H9 (cell line): ENCODE results near the gene LARP4B. TPM values are rescaled to one million over a fixed set of nuclear protein-coding genes. Genes with fewer than 3 reads are reported as not detected.

ENCODE experiments used
- DNase-seq: peaks from one replicate; pipeline ENCODE4 v3.0.0-alpha.2; 2017
- H2AFZ ChIP-seq: one replicate; pipeline ENCODE4 v1.6.1; 2013; ENCODE audit warnings: mild to moderate bottlenecking, low read length, control low read depth, moderate library complexity
- H2AK5ac ChIP-seq: 2 replicates; pipeline ENCODE4 v1.6.1; 2013; ENCODE audit warnings: low read length, control low read depth, mixed read lengths; ENCODE audit not compliant: insufficient read length
- H2BK120ac ChIP-seq: one replicate; pipeline ENCODE4 v1.6.1; 2013; ENCODE audit warnings: low read depth, mild to moderate bottlenecking, low read length, control low read depth, inconsistent platforms; ENCODE audit not compliant: poor library complexity, severe bottlenecking
- H2BK12ac ChIP-seq: 2 replicates; pipeline ENCODE4 v1.6.1; 2013; ENCODE audit warnings: low read length, control low read depth, mixed read lengths, low read depth; ENCODE audit not compliant: insufficient read length
- H2BK15ac ChIP-seq: 2 replicates; pipeline ENCODE4 v1.6.1; 2013; ENCODE audit warnings: low read depth, low read length, control low read depth
- H2BK20ac ChIP-seq: one replicate; pipeline ENCODE4 v1.6.1; 2013; ENCODE audit warnings: low read depth, mild to moderate bottlenecking, low read length, control low read depth, inconsistent platforms; ENCODE audit not compliant: poor library complexity, severe bottlenecking
- H2BK5ac ChIP-seq: 2 replicates; pipeline ENCODE4 v1.6.1; 2013; ENCODE audit warnings: low read length, control low read depth, mixed read lengths; ENCODE audit not compliant: insufficient read length
- H3K14ac ChIP-seq: 2 replicates; pipeline ENCODE4 v1.6.1; 2013; ENCODE audit warnings: low read length, control low read depth; ENCODE audit not compliant: insufficient read depth
- H3K18ac ChIP-seq: 2 replicates; pipeline ENCODE4 v1.6.1; 2013; ENCODE audit warnings: low read depth, mild to moderate bottlenecking, mixed read lengths, low read length, control low read depth; ENCODE audit not compliant: insufficient read length
- H3K23ac ChIP-seq: 2 replicates; pipeline ENCODE4 v1.6.1; 2013; ENCODE audit warnings: low read length, control low read depth, mixed read lengths, low read depth; ENCODE audit not compliant: insufficient read length
- H3K23me2 ChIP-seq: 2 replicates; pipeline ENCODE4 v1.6.1; 2013; ENCODE audit warnings: low read depth, mild to moderate bottlenecking, mixed read lengths, low read length, control low read depth; ENCODE audit not compliant: insufficient read length, poor library complexity, severe bottlenecking
- H3K27ac ChIP-seq: 2 replicates; pipeline ENCODE4 v1.5.1; 2013; ENCODE audit warnings: low read length, control low read depth, mixed read lengths, low read depth; ENCODE audit not compliant: insufficient read length
- H3K27me3 ChIP-seq: 2 replicates; pipeline ENCODE4 v1.6.1; 2013; ENCODE audit warnings: low read length, control low read depth, inconsistent platforms; ENCODE audit not compliant: insufficient read depth
- H3K4ac ChIP-seq: 2 replicates; pipeline ENCODE4 v1.6.1; 2013; ENCODE audit warnings: low read depth, mild to moderate bottlenecking, control low read depth, inconsistent platforms, low read length, moderate library complexity
- H3K4me1 ChIP-seq: 2 replicates; pipeline ENCODE4 v1.6.1; 2013; ENCODE audit warnings: low read length, control low read depth, inconsistent platforms; ENCODE audit not compliant: insufficient read depth
- H3K4me2 ChIP-seq: 2 replicates; pipeline ENCODE4 v1.6.1; 2013; ENCODE audit warnings: low read length, control low read depth, mixed read lengths; ENCODE audit not compliant: insufficient read length, insufficient read depth
- H3K56ac ChIP-seq: 2 replicates; pipeline ENCODE4 v1.6.1; 2013; ENCODE audit warnings: low read depth, mild to moderate bottlenecking, mixed read lengths, low read length, control low read depth; ENCODE audit not compliant: insufficient read length
- H3K79me1 ChIP-seq: 2 replicates; pipeline ENCODE4 v1.6.1; 2013; ENCODE audit warnings: low read depth, mild to moderate bottlenecking, moderate library complexity, low read length, control low read depth, inconsistent platforms; ENCODE audit not compliant: insufficient read depth, poor library complexity, severe bottlenecking
- H3K79me2 ChIP-seq: 2 replicates; pipeline ENCODE4 v1.6.1; 2013; ENCODE audit warnings: low read length, control low read depth, inconsistent platforms; ENCODE audit not compliant: insufficient read depth
- H3K9ac ChIP-seq: 2 replicates; pipeline ENCODE4 v1.6.1; 2013; ENCODE audit warnings: low read length, control low read depth, mixed read lengths; ENCODE audit not compliant: insufficient read length; ENCODE audit errors: extremely low read depth
- H3K9me3 ChIP-seq: one replicate; pipeline ENCODE4 v1.6.1; 2013; ENCODE audit warnings: low read depth, low read length, inconsistent platforms; ENCODE audit not compliant: control insufficient read depth
- H3T11ph ChIP-seq: one replicate; pipeline ENCODE4 v1.6.1; 2013; ENCODE audit warnings: mild to moderate bottlenecking, low read length, control low read depth, inconsistent platforms
- H4K20me1 ChIP-seq: one replicate; pipeline ENCODE4 v1.6.1; 2013; ENCODE audit not compliant: control insufficient read depth, insufficient read length, insufficient read depth
- H4K5ac ChIP-seq: 2 replicates; pipeline ENCODE4 v1.6.1; 2013; ENCODE audit warnings: low read depth, mild to moderate bottlenecking, mixed read lengths, low read length, control low read depth; ENCODE audit not compliant: insufficient read length
- H4K8ac ChIP-seq: replicated peaks from 2 replicates; pipeline ENCODE4 v1.6.1; 2013; ENCODE audit warnings: low read length, control low read depth, mixed read lengths, low read depth; ENCODE audit not compliant: insufficient read length
- H4K91ac ChIP-seq: 2 replicates; pipeline ENCODE4 v1.6.1; 2013; ENCODE audit warnings: low read depth, mild to moderate bottlenecking, moderate library complexity, mixed read lengths, low read length, control low read depth; ENCODE audit not compliant: insufficient read length
- H3K27ac Mint-ChIP-seq, 3 experiments: 2 replicates in 2 of 3; 3 replicates in 1 of 3; pipeline ENCODE4 v1.8.0; 2020 to 2021; ENCODE audit warnings: mixed read lengths in 3 of 3, mild to moderate bottlenecking in 1 of 3, moderate library complexity in 1 of 3
- H3K27me3 Mint-ChIP-seq: 2 replicates; pipeline ENCODE4 v1.8.0; 2021; ENCODE audit warnings: low read depth, mild to moderate bottlenecking, moderate library complexity, mixed read lengths
- H3K36me3 Mint-ChIP-seq, 3 experiments: 2 replicates in 2 of 3; 3 replicates in 1 of 3; pipeline ENCODE4 v1.8.0; 2020 to 2021; ENCODE audit warnings: low read depth in 3 of 3, mixed read lengths in 3 of 3; ENCODE audit not compliant: insufficient read depth in 1 of 3
- H3K4me1 Mint-ChIP-seq, 2 experiments: 2 replicates each; pipeline ENCODE4 v1.8.0; 2020; ENCODE audit warnings: mixed read lengths in 2 of 2
- H3K4me3 Mint-ChIP-seq, 2 experiments: 2 replicates in 1 of 2; 3 replicates in 1 of 2; pipeline ENCODE4 v1.8.0; 2020 to 2021; ENCODE audit warnings: mild to moderate bottlenecking in 2 of 2, mixed read lengths in 2 of 2, moderate library complexity in 1 of 2
- H3K9me3 Mint-ChIP-seq, 2 experiments: 2 replicates in 1 of 2; 3 replicates in 1 of 2; pipeline ENCODE4 v1.8.0; 2020; ENCODE audit warnings: mild to moderate bottlenecking in 2 of 2, mixed read lengths in 2 of 2, moderate library complexity in 1 of 2
- CTCF ChIP-seq: fragments of 200-600 bp; sonication (generic); conservative IDR thresholded peaks from 3 replicates; pipeline ENCODE4 v1.8.0; 2021; ENCODE audit warnings: antibody characterized with exemption, mild to moderate bottlenecking
- WGBS: extraction: QIAGEN DNeasy Blood & Tissue Kit; methylation state at CpG from one replicate; pipeline ENCODE4 v1.1.7; 2013; ENCODE audit warnings: missing lambda C conversion rate, low lambda C conversion rate, mixed read lengths; ENCODE audit not compliant: insufficient read length; ENCODE audit errors: extremely low coverage; 5-methylcytosine and 5-hydroxymethylcytosine counted together
- total RNA-seq: library from RNA; stranded (reverse); gene quantifications from 2 replicates; pipeline ENCODE4 v1.2.1, GENCODE V29; 2021

The LARP4B gene
- total RNA-seq, 1 experiment from 2014 or later, result 88.9 TPM

- Histone ChIP-seq H3K79me1 (peaks cover 3% of the 10 kb centered on the region), H2BK12ac (no peak overlapping the region), H2BK15ac (no peak overlapping the region), H4K20me1 (no peaks in the 10 kb centered on the region), H3K18ac (no peak overlapping the region), H3K4ac (no peak overlapping the region), H3K4me2 (no peak overlapping the region), H3K4me1 (no peaks in the 10 kb centered on the region), H4K91ac (no peak overlapping the region), H3T11ph (no peak overlapping the region), H3K14ac (no peak overlapping the region), H3K79me2 (peaks cover 5% of the 10 kb centered on the region; the same call in 1 of the 2 replicates), H4K8ac (no peak overlapping the region), H3K56ac (no peak overlapping the region), H3K27ac (no peak overlapping the region), H2BK5ac (no peak overlapping the region), H3K23me2 (no peaks in the 10 kb centered on the region), H3K9me3 (no peaks in the 10 kb centered on the region), H2BK120ac (no peak overlapping the region), H4K5ac (no peak overlapping the region), H2AK5ac (no peak overlapping the region), H3K23ac (no peak overlapping the region), H2BK20ac (no peak overlapping the region), H3K9ac (no peak overlapping the region), H2AFZ (no peak overlapping the region), H3K27me3 (no peaks in the 10 kb centered on the region)
- Mint-ChIP-seq H3K9me3 (no peaks in the 10 kb centered on the region), H3K27ac (no peak overlapping the region), H3K27me3 (no peaks in the 10 kb centered on the region), H3K4me1 (no peaks in the 10 kb centered on the region; a peak in 1 of 4 replicates), H3K4me3 (no peak overlapping the region), H3K36me3 (peaks cover 29 to 79% (median 50%) of the 10 kb centered on the region in 3 experiments; a peak in 6 of 7 replicates)
- no peak for TF ChIP-seq CTCF
- no peak for DNase-seq
- no CpG with 5 or more reads among the region's 6 CpGs for WGBS
Observed at GRCh38 chr10:842795-843194, 88.7 kb downstream of the LARP4B start.
